Measurements from ENCODE around the gene SCUBE2. TPM values are rescaled to one million over a fixed set of nuclear protein-coding genes. Genes with fewer than 3 reads are reported as not detected.

SCUBE2 gene
- total and polyA plus RNA-seq, 2 donors (not counting 3 experiments of a cell fraction or from before 2014, with no cell fraction given) = 0.55 to 3.5 TPM

DNA sequence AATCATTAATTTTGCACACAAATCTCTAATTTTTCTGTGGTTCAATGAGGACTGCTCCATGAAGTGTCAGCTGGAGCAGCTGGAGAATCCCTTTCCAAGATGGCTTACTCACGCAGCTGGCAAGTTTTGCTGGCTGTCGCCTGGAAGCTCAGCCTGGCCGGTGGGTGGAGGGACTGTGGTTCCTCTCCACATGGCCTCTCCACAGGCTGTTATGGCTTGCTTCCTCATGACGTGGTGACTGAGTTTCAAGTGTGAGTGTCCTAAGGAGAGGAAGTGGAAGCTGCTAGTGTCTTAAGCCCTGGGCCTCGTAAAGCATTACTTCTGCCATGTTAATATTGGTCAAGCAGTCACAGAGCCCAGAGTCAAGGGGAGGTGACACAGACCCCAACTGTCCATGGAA is 73.6 kb downstream of the SCUBE2 start:
- Histone ChIP-seq H3K9ac (replicated peaks; ENCODE audit: extremely low read depth, insufficient read depth, low read length) (no peak overlapping the region), H3K9me3 (replicated peaks; ENCODE audit: control insufficient read depth, insufficient read depth, low read length) (no peaks in the 10 kb centered on the region), H4K20me1 (replicated peaks; ENCODE audit: control insufficient read depth, extremely low read depth, insufficient read depth, low read length) (no peaks in the 10 kb centered on the region), H3K4me1 (ENCODE audit: control insufficient read depth, extremely low read depth, insufficient read depth, low read length) (peaks cover 13% of the 10 kb centered on the region), H3K27ac (ENCODE audit: insufficient read depth, low read depth, low read length) (no peak overlapping the region), H2AFZ (ENCODE audit: low read depth, low read length) (peak overlapping the region; percentile 20), H3K4me2 (ENCODE audit: insufficient read depth, low read length) (no peak overlapping the region), H3K79me2 (ENCODE audit: control insufficient read depth, insufficient read depth, low read length) (no peaks in the 10 kb centered on the region), H3K36me3 (ENCODE audit: control insufficient read depth in 2 of 2, extremely low read depth in 1 of 2, insufficient read depth in 2 of 2, low read length in 2 of 2) (no peaks in the 10 kb centered on the region), H3K4me3 (replicated peaks in 1 of 3; ENCODE audit: insufficient read depth in 1 of 3, low read depth in 1 of 3, low read length in 3 of 3) (no peak overlapping the region), H3K27me3 (ENCODE audit: control insufficient read depth in 2 of 2, insufficient read depth in 2 of 2, low read length in 2 of 2) (peaks cover 2% of the 10 kb centered on the region in 2 experiments), H3K9me1 (replicated peaks; ENCODE audit: control insufficient read depth, extremely low read depth, insufficient read depth, low read length) (no peaks in the 10 kb centered on the region)
- FAIRE-seq = no peak
- DNase-seq (ENCODE audit: low read depth, low spot score) = no peak
- dilution Hi-C loops (cut with MboI; ENCODE audit: extremely low pct_ligation_motif_present, low sequenced_read_pairs) (no loop called here), intact Hi-C loops (cut with micrococcal nuclease) (loop anchor here (5.0 to 10.0 kb wide), 5 partner anchors 105 to 1307 kb away; partner anchors contain the start of gene IPO7)
- TF ChIP-seq EZH2 (IDR thresholded peaks at IDR 0.05; ENCODE audit: borderline replicate concordance, low read depth, low read length, severe bottlenecking) (no peak), POLR2AphosphoS5 (IDR thresholded peaks at IDR 0.05; ENCODE audit: insufficient read depth, low read depth, low read length) (no peak)
- TF ChIP-seq, protein P1, sequence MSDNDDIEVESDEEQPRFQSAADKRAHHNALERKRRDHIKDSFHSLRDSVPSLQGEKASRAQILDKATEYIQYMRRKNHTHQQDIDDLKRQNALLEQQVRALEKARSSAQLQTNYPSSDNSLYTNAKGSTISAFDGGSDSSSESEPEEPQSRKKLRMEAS (IDR thresholded peaks at IDR 0.05; ENCODE audit: insufficient read depth, insufficient read length) = no peak
- CTCF ChIA-PET = interaction anchor here (1.1 to 7.0 kb wide), 6 partner anchors 10 to 488 kb away, joined by 3 to 248 read pairs (median 16); no protein-coding TSS in a partner anchor
- POLR2A ChIA-PET = no interaction called here
- no TSS peak for BruUV-seq (replicated peaks)

DNA sequence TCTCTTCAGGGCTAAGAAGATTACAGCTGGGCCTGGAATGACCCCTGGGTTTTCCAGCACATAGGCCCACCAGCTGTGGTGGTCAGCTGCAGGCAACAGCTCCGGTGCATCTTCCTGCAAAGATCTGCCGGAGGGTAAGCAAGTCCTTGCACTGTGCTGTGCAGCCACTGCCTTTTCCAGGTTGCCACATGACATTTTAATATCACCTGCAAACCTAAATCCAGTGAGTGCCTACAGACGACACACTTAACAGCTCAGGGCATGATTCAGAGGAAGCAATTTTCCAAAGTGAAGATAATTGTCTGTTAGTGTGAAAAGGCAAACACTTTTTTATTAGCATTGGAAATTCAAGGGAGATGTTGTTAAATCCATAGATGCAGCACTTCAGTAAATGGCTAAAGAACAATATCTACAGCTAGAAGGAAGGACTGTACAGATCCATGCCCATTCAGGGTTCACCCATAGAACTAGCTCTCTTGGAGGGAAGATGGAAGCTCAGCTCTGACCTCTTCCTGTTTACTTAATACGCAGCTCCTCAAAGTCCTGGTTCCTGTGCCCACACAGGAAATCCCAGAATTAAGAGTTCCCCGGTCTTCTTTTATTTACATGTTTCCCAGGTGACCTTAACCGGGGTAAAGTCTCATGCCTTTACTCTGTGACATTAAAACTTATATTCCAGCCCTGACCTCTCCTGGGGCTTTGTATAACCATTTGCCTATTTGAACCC is 74.3 kb downstream of the SCUBE2 start:
- BruUV-seq (replicated peaks) = no TSS peak
- FAIRE-seq (peak; percentile 79), DNase-seq (ENCODE audit: low read depth, low spot score) (peak; percentile 45)
- peak overlapping the region; percentile 46 for H3K4me2 ChIP-seq (ENCODE audit: insufficient read depth, low read length)
- H3K4me3 ChIP-seq (replicated peaks in 1 of 3; ENCODE audit: insufficient read depth in 1 of 3, low read depth in 1 of 3, low read length in 3 of 3) = no peak overlapping the region
- peak overlapping the region; percentile 82 for H2AFZ ChIP-seq (ENCODE audit: low read depth, low read length)
- no peaks in the 10 kb centered on the region for H4K20me1 ChIP-seq (replicated peaks; ENCODE audit: control insufficient read depth, extremely low read depth, insufficient read depth, low read length)
- H3K9me1 ChIP-seq (replicated peaks; ENCODE audit: control insufficient read depth, extremely low read depth, insufficient read depth, low read length) = no peaks in the 10 kb centered on the region
- no peak overlapping the region for H3K9ac ChIP-seq (replicated peaks; ENCODE audit: extremely low read depth, insufficient read depth, low read length)
- ChIA-PET POLR2A (interaction anchor here (0.6 kb wide), 1 partner anchor 212 kb away, joined by 6 read pairs; no protein-coding TSS in a partner anchor), CTCF (interaction anchor here (1.0 to 7.0 kb wide), 10 partner anchors 8 to 489 kb away, joined by 3 to 248 read pairs (median 4); no protein-coding TSS in a partner anchor)
- peaks cover 0 to 2% of the 10 kb centered on the region in 2 experiments for H3K27me3 ChIP-seq (ENCODE audit: control insufficient read depth in 2 of 2, insufficient read depth in 2 of 2, low read length in 2 of 2)
- H3K27ac ChIP-seq (ENCODE audit: insufficient read depth, low read depth, low read length) = no peak overlapping the region
- H3K4me1 ChIP-seq (ENCODE audit: control insufficient read depth, extremely low read depth, insufficient read depth, low read length) = peaks cover 13% of the 10 kb centered on the region
- TF ChIP-seq POLR2AphosphoS5 (IDR thresholded peaks at IDR 0.05; ENCODE audit: insufficient read depth, low read depth, low read length) (no peak), POLR2A (IDR thresholded peaks at IDR 0.05; ENCODE audit: low read depth, low read length) (no peak), MYC (IDR thresholded peaks at IDR 0.05; ENCODE audit: low read depth, low read length) (no peak), FOS (IDR thresholded peaks at IDR 0.05; ENCODE audit: borderline replicate concordance, insufficient read depth, low read length) (no peak), JUN (IDR thresholded peaks at IDR 0.05; ENCODE audit: borderline replicate concordance, insufficient read depth, insufficient read length, low read depth) (no peak), GATA2 (IDR thresholded peaks at IDR 0.05; ENCODE audit: insufficient read depth, insufficient read length, low read depth, low read length) (no peak), EZH2 (IDR thresholded peaks at IDR 0.05; ENCODE audit: borderline replicate concordance, low read depth, low read length, severe bottlenecking) (no peak)
- TF ChIP-seq, protein P2, sequence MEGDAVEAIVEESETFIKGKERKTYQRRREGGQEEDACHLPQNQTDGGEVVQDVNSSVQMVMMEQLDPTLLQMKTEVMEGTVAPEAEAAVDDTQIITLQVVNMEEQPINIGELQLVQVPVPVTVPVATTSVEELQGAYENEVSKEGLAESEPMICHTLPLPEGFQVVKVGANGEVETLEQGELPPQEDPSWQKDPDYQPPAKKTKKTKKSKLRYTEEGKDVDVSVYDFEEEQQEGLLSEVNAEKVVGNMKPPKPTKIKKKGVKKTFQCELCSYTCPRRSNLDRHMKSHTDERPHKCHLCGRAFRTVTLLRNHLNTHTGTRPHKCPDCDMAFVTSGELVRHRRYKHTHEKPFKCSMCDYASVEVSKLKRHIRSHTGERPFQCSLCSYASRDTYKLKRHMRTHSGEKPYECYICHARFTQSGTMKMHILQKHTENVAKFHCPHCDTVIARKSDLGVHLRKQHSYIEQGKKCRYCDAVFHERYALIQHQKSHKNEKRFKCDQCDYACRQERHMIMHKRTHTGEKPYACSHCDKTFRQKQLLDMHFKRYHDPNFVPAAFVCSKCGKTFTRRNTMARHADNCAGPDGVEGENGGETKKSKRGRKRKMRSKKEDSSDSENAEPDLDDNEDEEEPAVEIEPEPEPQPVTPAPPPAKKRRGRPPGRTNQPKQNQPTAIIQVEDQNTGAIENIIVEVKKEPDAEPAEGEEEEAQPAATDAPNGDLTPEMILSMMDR (IDR thresholded peaks at IDR 0.05; ENCODE audit: extremely low read depth in 1 of 2, insufficient read depth in 1 of 2, low read depth in 1 of 2, low read length in 2 of 2) = no peak
- TF ChIP-seq, protein P1 (IDR thresholded peaks at IDR 0.05; ENCODE audit: insufficient read depth, insufficient read length) = no peak
- intact Hi-C loops (cut with micrococcal nuclease) = loop anchor here (5.0 to 10.0 kb wide), 5 partner anchors 105 to 1308 kb away; partner anchors contain the start of gene IPO7
- H3K36me3 ChIP-seq (ENCODE audit: control insufficient read depth in 2 of 2, extremely low read depth in 1 of 2, insufficient read depth in 2 of 2, low read length in 2 of 2) = no peaks in the 10 kb centered on the region
- dilution Hi-C loops (cut with MboI; ENCODE audit: extremely low pct_ligation_motif_present, low sequenced_read_pairs) = no loop called here
- H3K79me2 ChIP-seq (ENCODE audit: control insufficient read depth, insufficient read depth, low read length) = no peaks in the 10 kb centered on the region
- no peaks in the 10 kb centered on the region for H3K9me3 ChIP-seq (replicated peaks; ENCODE audit: control insufficient read depth, insufficient read depth, low read length)
